Cerebellar cortex (tissue), 1 donor: ENCODE results near the gene DTX2.
"Not testable (repeated sequence)": the region's sequence is repeated elsewhere in the genome, so short reads cannot be mapped to it uniquely, and the experiment has no call there.

Source experiments
- DNase-seq: peaks from one replicate; pipeline ENCODE4 v3.0.0-alpha.2; 2015; ENCODE audit warnings: low spot score

The DTX2 gene

GRCh38 chr7:76443846-76444245 is 17.7 kb upstream of the DTX2 start:
- not testable (repeated sequence) for DNase-seq

- DNase-seq = not testable (repeated sequence)
Measured at GRCh38 chr7:76445577-76446008, 15.9 kb upstream of the DTX2 start.

- DNase-seq = not testable (repeated sequence)
Measured at GRCh38 chr7:76457017-76457416, 4.5 kb upstream of the DTX2 start.

GRCh38 chr7:76458504-76458903 is 3.0 kb upstream of the DTX2 start:
- not testable (repeated sequence) for DNase-seq

- not testable (repeated sequence) for DNase-seq
Measured at GRCh38 chr7:76460767-76461166, 742 bp upstream of the DTX2 start.

- DNase-seq = not testable (repeated sequence)
Measured at GRCh38 chr7:76462271-76462882, 868 bp downstream of the DTX2 start.

GRCh38 chr7:76464959-76465358 is 3.5 kb downstream of the DTX2 start:
- not testable (repeated sequence) for DNase-seq

- not testable (repeated sequence) for DNase-seq
Measured at GRCh38 chr7:76465950-76466349, 4.4 kb downstream of the DTX2 start.

GRCh38 chr7:76467743-76468404 is 6.4 kb downstream of the DTX2 start:
- DNase-seq = not testable (repeated sequence)

- DNase-seq = not testable (repeated sequence)
Measured at GRCh38 chr7:76471556-76472221, 10.2 kb downstream of the DTX2 start.

GRCh38 chr7:76473097-76473496 is 11.6 kb downstream of the DTX2 start:
- DNase-seq = not testable (repeated sequence)

GRCh38 chr7:76476280-76476679 is 14.8 kb downstream of the DTX2 start:
- DNase-seq = not testable (repeated sequence)

GRCh38 chr7:76476742-76477474 is 15.4 kb downstream of the DTX2 start:
- not testable (repeated sequence) for DNase-seq

- not testable (repeated sequence) for DNase-seq
Measured at GRCh38 chr7:76479628-76480027, 18.1 kb downstream of the DTX2 start.

- DNase-seq = not testable (repeated sequence)
Measured at GRCh38 chr7:76480403-76481253, 19.1 kb downstream of the DTX2 start.

GRCh38 chr7:76482660-76483059 is 21.2 kb downstream of the DTX2 start:
- not testable (repeated sequence) for DNase-seq

- not testable (repeated sequence) for DNase-seq
Measured at GRCh38 chr7:76483081-76483480, 21.6 kb downstream of the DTX2 start.

- not testable (repeated sequence) for DNase-seq
Measured at GRCh38 chr7:76484456-76484855, 22.9 kb downstream of the DTX2 start.

GRCh38 chr7:76485822-76486610 is 24.5 kb downstream of the DTX2 start:
- not testable (repeated sequence) for DNase-seq

GRCh38 chr7:76486618-76487017 is 25.1 kb downstream of the DTX2 start:
- not testable (repeated sequence) for DNase-seq
